ENCODE measurements around the gene ELAVL4. TPM values are rescaled to one million over a fixed set of nuclear protein-coding genes. Genes with fewer than 3 reads are reported as not detected.

Gene ELAVL4
- total RNA-seq, 1 donor from 2014 or later = not detected

DNA sequence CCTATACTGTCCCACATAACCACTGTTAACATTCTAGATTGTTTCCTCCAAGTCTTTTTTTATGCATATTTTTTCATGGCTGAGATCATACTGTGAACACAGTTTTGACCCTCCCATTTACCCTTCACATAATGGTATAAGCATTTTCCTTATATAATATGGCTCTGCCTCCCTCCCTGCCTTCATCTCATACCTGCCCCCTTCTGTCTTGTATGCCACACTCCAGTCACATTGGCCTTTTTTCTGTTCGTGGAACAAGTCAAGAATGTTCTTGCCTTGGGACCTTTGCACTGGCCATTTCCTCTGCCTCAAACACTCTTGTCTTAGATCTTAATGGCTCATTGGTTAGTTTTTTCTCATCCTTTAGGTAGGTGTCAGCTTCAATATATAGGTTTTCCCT lies 24.3 kb upstream of the ELAVL4 start:
- H4K20me1 ChIP-seq (ENCODE audit: insufficient read depth, low read length) = no peaks in the 10 kb centered on the region
- H3K4me3 ChIP-seq (ENCODE audit: insufficient read depth, low read depth, low read length) = no peak overlapping the region
- H3K4me1 ChIP-seq (ENCODE audit: insufficient read depth, low read length) = no peaks in the 10 kb centered on the region
- H3K27me3 Mint-ChIP-seq (ENCODE audit: low read depth, unreplicated experiment) = peaks cover 13% of the 10 kb centered on the region
- H3K4me1 Mint-ChIP-seq (ENCODE audit: low read depth, unreplicated experiment) = no peaks in the 10 kb centered on the region
- H3K9me3 Mint-ChIP-seq (ENCODE audit: unreplicated experiment) = no peaks in the 10 kb centered on the region
- H2AFZ ChIP-seq (ENCODE audit: low read depth, low read length) = no peak overlapping the region
- H3K36me3 ChIP-seq (ENCODE audit: insufficient read depth, low read length) = no peaks in the 10 kb centered on the region
- no peak overlapping the region for H3K27ac ChIP-seq (ENCODE audit: low read depth, low read length)
- no peak for FAIRE-seq
- no peak overlapping the region for H3K27ac Mint-ChIP-seq (ENCODE audit: unreplicated experiment)
- H3K27me3 ChIP-seq (ENCODE audit: insufficient read depth, low read length) = no peaks in the 10 kb centered on the region
- no peak overlapping the region for H3K4me3 Mint-ChIP-seq (ENCODE audit: unreplicated experiment)
- H3K9ac ChIP-seq (ENCODE audit: low read length) = no peak overlapping the region
- TF ChIP-seq, protein P1, sequence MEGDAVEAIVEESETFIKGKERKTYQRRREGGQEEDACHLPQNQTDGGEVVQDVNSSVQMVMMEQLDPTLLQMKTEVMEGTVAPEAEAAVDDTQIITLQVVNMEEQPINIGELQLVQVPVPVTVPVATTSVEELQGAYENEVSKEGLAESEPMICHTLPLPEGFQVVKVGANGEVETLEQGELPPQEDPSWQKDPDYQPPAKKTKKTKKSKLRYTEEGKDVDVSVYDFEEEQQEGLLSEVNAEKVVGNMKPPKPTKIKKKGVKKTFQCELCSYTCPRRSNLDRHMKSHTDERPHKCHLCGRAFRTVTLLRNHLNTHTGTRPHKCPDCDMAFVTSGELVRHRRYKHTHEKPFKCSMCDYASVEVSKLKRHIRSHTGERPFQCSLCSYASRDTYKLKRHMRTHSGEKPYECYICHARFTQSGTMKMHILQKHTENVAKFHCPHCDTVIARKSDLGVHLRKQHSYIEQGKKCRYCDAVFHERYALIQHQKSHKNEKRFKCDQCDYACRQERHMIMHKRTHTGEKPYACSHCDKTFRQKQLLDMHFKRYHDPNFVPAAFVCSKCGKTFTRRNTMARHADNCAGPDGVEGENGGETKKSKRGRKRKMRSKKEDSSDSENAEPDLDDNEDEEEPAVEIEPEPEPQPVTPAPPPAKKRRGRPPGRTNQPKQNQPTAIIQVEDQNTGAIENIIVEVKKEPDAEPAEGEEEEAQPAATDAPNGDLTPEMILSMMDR (IDR thresholded peaks at IDR 0.05; ENCODE audit: insufficient read depth, low read depth, low read length) = no peak
- TF ChIP-seq EZH2 (IDR thresholded peaks at IDR 0.05; ENCODE audit: insufficient read depth, low read length) = no peak
- H3K4me2 ChIP-seq (ENCODE audit: low read length) = no peak overlapping the region
- H3K79me2 ChIP-seq (ENCODE audit: insufficient read depth, low read length) = no peaks in the 10 kb centered on the region
- H3K9me3 ChIP-seq (ENCODE audit: insufficient read depth, low read depth, low read length) = no peaks in the 10 kb centered on the region
- H3K36me3 Mint-ChIP-seq (ENCODE audit: low read depth, unreplicated experiment) = no peaks in the 10 kb centered on the region
- DNase-seq (ENCODE audit: low read depth) = no peak

DNA sequence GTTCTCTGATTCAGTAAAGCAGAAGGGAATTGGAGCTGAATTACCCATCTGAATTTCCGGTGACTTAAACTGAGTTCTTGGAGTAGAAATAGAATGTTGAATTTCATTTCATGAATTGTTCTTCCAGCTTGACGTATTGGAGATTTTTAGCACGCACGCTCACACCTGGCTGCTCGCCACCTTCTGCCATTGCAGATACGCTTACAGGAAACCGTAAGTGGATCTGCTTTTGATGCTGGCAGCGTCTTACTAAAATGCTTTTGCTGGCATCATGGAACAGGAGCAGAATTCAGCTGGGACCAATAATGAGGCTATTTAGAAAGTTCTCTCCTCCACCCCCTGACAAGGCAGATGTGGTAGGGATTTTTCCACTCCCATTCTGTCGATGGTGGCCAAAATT lies 17.7 kb upstream of the ELAVL4 start:
- no peaks in the 10 kb centered on the region for H3K9me3 ChIP-seq (ENCODE audit: insufficient read depth, low read depth, low read length)
- no peaks in the 10 kb centered on the region for H3K9me3 Mint-ChIP-seq (ENCODE audit: unreplicated experiment)
- H3K36me3 ChIP-seq (ENCODE audit: insufficient read depth, low read length) = no peaks in the 10 kb centered on the region
- DNase-seq (ENCODE audit: low read depth) (no peak), FAIRE-seq (no peak)
- no peak overlapping the region for H2AFZ ChIP-seq (ENCODE audit: low read depth, low read length)
- no peaks in the 10 kb centered on the region for H4K20me1 ChIP-seq (ENCODE audit: insufficient read depth, low read length)
- no peak overlapping the region for H3K4me2 ChIP-seq (ENCODE audit: low read length)
- peaks cover 7% of the 10 kb centered on the region for H3K27me3 Mint-ChIP-seq (ENCODE audit: low read depth, unreplicated experiment)
- H3K4me3 Mint-ChIP-seq (ENCODE audit: unreplicated experiment) = no peak overlapping the region
- TF ChIP-seq EZH2 (IDR thresholded peaks at IDR 0.05; ENCODE audit: insufficient read depth, low read length) = no peak
- TF ChIP-seq, protein P1 (IDR thresholded peaks at IDR 0.05; ENCODE audit: insufficient read depth, low read depth, low read length) = no peak
- H3K27me3 ChIP-seq (ENCODE audit: insufficient read depth, low read length) = no peaks in the 10 kb centered on the region
- H3K79me2 ChIP-seq (ENCODE audit: insufficient read depth, low read length) = no peaks in the 10 kb centered on the region
- no peaks in the 10 kb centered on the region for H3K4me1 Mint-ChIP-seq (ENCODE audit: low read depth, unreplicated experiment)
- no peak overlapping the region for H3K9ac ChIP-seq (ENCODE audit: low read length)
- H3K27ac Mint-ChIP-seq (ENCODE audit: unreplicated experiment) = no peak overlapping the region
- H3K4me1 ChIP-seq (ENCODE audit: insufficient read depth, low read length) = no peaks in the 10 kb centered on the region
- no peaks in the 10 kb centered on the region for H3K36me3 Mint-ChIP-seq (ENCODE audit: low read depth, unreplicated experiment)
- no peak overlapping the region for H3K4me3 ChIP-seq (ENCODE audit: insufficient read depth, low read depth, low read length)
- H3K27ac ChIP-seq (ENCODE audit: low read depth, low read length) = no peak overlapping the region

DNA sequence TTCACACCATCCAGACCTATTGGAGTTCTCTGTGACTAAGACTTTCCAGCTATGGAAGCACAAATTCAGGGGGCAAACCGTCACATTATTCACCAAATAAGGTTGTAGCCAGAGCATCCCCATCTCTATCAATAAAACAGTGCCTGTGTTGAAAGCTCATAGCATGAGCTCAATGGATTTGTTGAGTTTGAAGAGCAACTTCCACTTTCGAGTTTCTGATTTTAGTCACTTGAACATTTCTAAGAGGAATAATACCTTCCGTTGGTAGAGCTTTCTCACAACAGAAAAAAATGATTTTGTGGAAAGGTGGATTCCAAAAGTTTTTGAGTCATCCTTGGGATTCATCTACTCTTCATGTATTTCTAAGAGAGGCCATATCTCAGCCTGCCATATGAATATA lies 13.0 kb upstream of the ELAVL4 start:
- FAIRE-seq (no peak), DNase-seq (ENCODE audit: low read depth) (no peak)
- no peaks in the 10 kb centered on the region for H3K4me1 Mint-ChIP-seq (ENCODE audit: low read depth, unreplicated experiment)
- no peaks in the 10 kb centered on the region for H3K79me2 ChIP-seq (ENCODE audit: insufficient read depth, low read length)
- H3K4me3 Mint-ChIP-seq (ENCODE audit: unreplicated experiment) = no peak overlapping the region
- H3K4me2 ChIP-seq (ENCODE audit: low read length) = no peak overlapping the region
- no peak overlapping the region for H3K4me3 ChIP-seq (ENCODE audit: insufficient read depth, low read depth, low read length)
- no peak overlapping the region for H3K27ac Mint-ChIP-seq (ENCODE audit: unreplicated experiment)
- no peaks in the 10 kb centered on the region for H3K36me3 Mint-ChIP-seq (ENCODE audit: low read depth, unreplicated experiment)
- no peaks in the 10 kb centered on the region for H3K9me3 ChIP-seq (ENCODE audit: insufficient read depth, low read depth, low read length)
- no peaks in the 10 kb centered on the region for H3K27me3 ChIP-seq (ENCODE audit: insufficient read depth, low read length)
- H3K9ac ChIP-seq (ENCODE audit: low read length) = no peak overlapping the region
- H3K36me3 ChIP-seq (ENCODE audit: insufficient read depth, low read length) = no peaks in the 10 kb centered on the region
- H4K20me1 ChIP-seq (ENCODE audit: insufficient read depth, low read length) = no peaks in the 10 kb centered on the region
- no peak for TF ChIP-seq EZH2 (IDR thresholded peaks at IDR 0.05; ENCODE audit: insufficient read depth, low read length)
- TF ChIP-seq, protein P1 (IDR thresholded peaks at IDR 0.05; ENCODE audit: insufficient read depth, low read depth, low read length) = no peak
- H3K27ac ChIP-seq (ENCODE audit: low read depth, low read length) = no peak overlapping the region
- no peaks in the 10 kb centered on the region for H3K27me3 Mint-ChIP-seq (ENCODE audit: low read depth, unreplicated experiment)
- no peak overlapping the region for H2AFZ ChIP-seq (ENCODE audit: low read depth, low read length)
- H3K4me1 ChIP-seq (ENCODE audit: insufficient read depth, low read length) = no peaks in the 10 kb centered on the region
- H3K9me3 Mint-ChIP-seq (ENCODE audit: unreplicated experiment) = no peaks in the 10 kb centered on the region
